Endodermal cell (in vitro differentiated cells): ENCODE measurements around the gene ZMYND8. TPM values are rescaled to one million over a fixed set of nuclear protein-coding genes. Genes with fewer than 3 reads are reported as not detected.

Experiments used
- DNase-seq: peaks from one replicate; pipeline ENCODE4 v3.0.0-alpha.2; 2017
- H3K27ac ChIP-seq: 2 replicates; pipeline ENCODE4 v1.5.1; 2013; ENCODE audit warnings: mild to moderate bottlenecking, low read depth, low read length, moderate library complexity
- H3K27me3 ChIP-seq: 2 replicates; pipeline ENCODE4 v1.6.1; 2013; ENCODE audit warnings: mild to moderate bottlenecking, low read length, moderate library complexity; ENCODE audit not compliant: insufficient read depth, control insufficient read depth, poor library complexity, severe bottlenecking
- H3K36me3 ChIP-seq: 2 replicates; pipeline ENCODE4 v1.7.0; 2013; ENCODE audit warnings: mild to moderate bottlenecking, low read length, moderate library complexity; ENCODE audit not compliant: control insufficient read depth, insufficient read depth
- H3K4me1 ChIP-seq: one replicate; pipeline ENCODE4 v1.7.0; 2013; ENCODE audit warnings: low read length; ENCODE audit not compliant: control insufficient read depth, insufficient read depth
- H3K4me3 ChIP-seq: 2 replicates; pipeline ENCODE4 v1.5.1; 2013; ENCODE audit warnings: mild to moderate bottlenecking, low read length, moderate library complexity
- H3K9ac ChIP-seq: 2 replicates; pipeline ENCODE4 v1.6.1; 2013; ENCODE audit warnings: mild to moderate bottlenecking, low read length, moderate library complexity; ENCODE audit not compliant: poor library complexity, severe bottlenecking; ENCODE audit errors: extremely low read depth
- H3K9me3 ChIP-seq: 2 replicates; pipeline ENCODE4 v1.6.1; 2013; ENCODE audit warnings: mild to moderate bottlenecking, low read length, moderate library complexity; ENCODE audit not compliant: control insufficient read depth
- H3K27ac Mint-ChIP-seq: 2 replicates; pipeline ENCODE4 v1.8.0; 2020; ENCODE audit warnings: mixed read lengths
- H3K27me3 Mint-ChIP-seq: 2 replicates; pipeline ENCODE4 v1.8.0; 2021; ENCODE audit warnings: mild to moderate bottlenecking, mixed read lengths; ENCODE audit not compliant: insufficient read depth
- H3K36me3 Mint-ChIP-seq: 2 replicates; pipeline ENCODE4 v1.8.0; 2020; ENCODE audit warnings: low read depth, mixed read lengths
- H3K4me1 Mint-ChIP-seq: 2 replicates; pipeline ENCODE4 v1.8.0; 2020; ENCODE audit warnings: mixed read lengths
- H3K4me3 Mint-ChIP-seq: 2 replicates; pipeline ENCODE4 v1.8.0; 2020; ENCODE audit warnings: mild to moderate bottlenecking, moderate library complexity, mixed read lengths
- H3K9me3 Mint-ChIP-seq: 2 replicates; pipeline ENCODE4 v1.8.0; 2020; ENCODE audit warnings: mild to moderate bottlenecking, mixed read lengths
- CTCF ChIP-seq: fragments of 200-600 bp; sonication (generic); conservative IDR thresholded peaks from 2 replicates; pipeline ENCODE4 v1.5.0; 2021; ENCODE audit warnings: antibody characterized with exemption, mild to moderate bottlenecking
- WGBS, 2 experiments: methylation state at CpG; one replicate each; pipeline versions ENCODE4 v1.1.5 to v1.1.7; 2013; ENCODE audit warnings: missing lambda C conversion rate in 2 of 2, mixed read lengths in 1 of 2; ENCODE audit not compliant: insufficient coverage in 1 of 2, insufficient read length in 1 of 2; 5-methylcytosine and 5-hydroxymethylcytosine counted together
- total RNA-seq, 2 donors: library from RNA; stranded (reverse); fragmentation: NEBNext Ultra II Directional in 1 of 2; extraction: Animal tissue kit (Norgen Biotek cat#: 25700) in 1 of 2; gene quantifications; 2 replicates in 1 of 2; 3 replicates in 1 of 2; pipeline ENCODE4 v1.2.1, GENCODE V29; 2021

Gene ZMYND8
- total RNA-seq, 2 donors from 2014 or later = 85.0 to 99.9 TPM

GRCh38 chr20:47250360-47250759, 106.1 kb downstream of the ZMYND8 start:
- DNase-seq = no peak
- Histone ChIP-seq H3K9ac (no peak overlapping the region), H3K9me3 (no peaks in the 10 kb centered on the region), H3K4me3 (no peak overlapping the region), H3K27me3 (no peaks in the 10 kb centered on the region), H3K27ac (no peak overlapping the region), H3K36me3 (peaks cover 92% of the 10 kb centered on the region), H3K4me1 (no peaks in the 10 kb centered on the region)
- H3K36me3 Mint-ChIP-seq = peaks cover 82% of the 10 kb centered on the region
- WGBS, 2 experiments = 89 to 100% methylated on average over 2 to 4 of the region's 4 CpGs
- peak overlapping the region; percentile 76 for H3K27ac Mint-ChIP-seq
- H3K9me3 Mint-ChIP-seq = no peaks in the 10 kb centered on the region
- no peaks in the 10 kb centered on the region for H3K27me3 Mint-ChIP-seq
- no peak overlapping the region for H3K4me3 Mint-ChIP-seq
- H3K4me1 Mint-ChIP-seq = no peaks in the 10 kb centered on the region
- TF ChIP-seq CTCF = no peak

- H3K4me1 ChIP-seq = no peaks in the 10 kb centered on the region
- H3K36me3 Mint-ChIP-seq = peaks cover 84% of the 10 kb centered on the region
- H3K27ac Mint-ChIP-seq = peak overlapping the region; percentile 76
- H3K36me3 ChIP-seq = peaks cover 91% of the 10 kb centered on the region
- TF ChIP-seq CTCF = no peak
- DNase-seq = no peak
- no peaks in the 10 kb centered on the region for H3K27me3 Mint-ChIP-seq
- no peaks in the 10 kb centered on the region for H3K9me3 Mint-ChIP-seq
- no peak overlapping the region for H3K9ac ChIP-seq
- H3K4me3 ChIP-seq = no peak overlapping the region
- no peak overlapping the region for H3K27ac ChIP-seq
- no peaks in the 10 kb centered on the region for H3K9me3 ChIP-seq
- H3K4me3 Mint-ChIP-seq = no peak overlapping the region
- H3K4me1 Mint-ChIP-seq = no peaks in the 10 kb centered on the region
- WGBS, 2 experiments = 97% methylated on average over 4 of the region's 4 CpGs
- no peaks in the 10 kb centered on the region for H3K27me3 ChIP-seq
Measured at GRCh38 chr20:47249913-47250312, 106.6 kb downstream of the ZMYND8 start.

- H3K36me3 Mint-ChIP-seq = peaks cover 80% of the 10 kb centered on the region
Measured at GRCh38 chr20:47248448-47248966, 108.0 kb downstream of the ZMYND8 start.

More at GRCh38 chr20:47248448-47248966, 108.0 kb downstream of the ZMYND8 start:
- no peaks in the 10 kb centered on the region for H3K27me3 Mint-ChIP-seq
- no peaks in the 10 kb centered on the region for H3K4me1 ChIP-seq
- H3K4me3 ChIP-seq = no peak overlapping the region
- no peaks in the 10 kb centered on the region for H3K9me3 Mint-ChIP-seq
- WGBS, 2 experiments = 91 to 94% methylated on average over 4 to 6 of the region's 6 CpGs
- no peak overlapping the region for H3K4me3 Mint-ChIP-seq
- no peak overlapping the region for H3K9ac ChIP-seq
- no peak for DNase-seq
- no peak for TF ChIP-seq CTCF
- H3K27me3 ChIP-seq = no peaks in the 10 kb centered on the region
- H3K27ac ChIP-seq = no peak overlapping the region
- peaks cover 3% of the 10 kb centered on the region for H3K4me1 Mint-ChIP-seq
- H3K9me3 ChIP-seq = no peaks in the 10 kb centered on the region
- H3K27ac Mint-ChIP-seq = no peak overlapping the region
- peaks cover 88% of the 10 kb centered on the region for H3K36me3 ChIP-seq
